Measurements from ENCODE around the gene MAN1A2.
A peak's percentile ranks its signal among the peaks of the same experiment; 100 is the strongest.
"Not testable (repeated sequence)": the region's sequence is repeated elsewhere in the genome, so short reads cannot be mapped to it uniquely, and the experiment has no call there.

Gene MAN1A2

DNA sequence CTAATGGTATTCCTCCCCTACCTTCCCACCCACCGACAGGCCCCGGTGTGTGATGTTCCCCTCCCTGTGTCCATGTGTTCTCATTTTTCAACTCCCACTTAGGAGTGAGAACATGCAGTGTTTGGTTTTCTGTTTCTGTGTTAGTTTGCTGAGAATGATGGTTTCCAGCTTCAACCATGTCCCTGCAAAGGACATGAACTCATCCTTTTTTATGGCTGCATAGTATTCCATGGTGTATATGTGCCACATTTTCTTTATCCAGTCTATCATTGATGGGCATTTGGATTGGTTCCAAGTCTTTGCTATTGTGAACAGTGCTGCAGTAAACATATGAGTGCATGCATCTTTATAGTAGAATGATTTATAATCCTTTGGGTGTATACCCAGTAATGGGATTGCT lies 108.2 kb downstream of the MAN1A2 start:
- DNase-seq; intact Hi-C loops (cut with DNase I): not testable (repeated sequence)

DNA sequence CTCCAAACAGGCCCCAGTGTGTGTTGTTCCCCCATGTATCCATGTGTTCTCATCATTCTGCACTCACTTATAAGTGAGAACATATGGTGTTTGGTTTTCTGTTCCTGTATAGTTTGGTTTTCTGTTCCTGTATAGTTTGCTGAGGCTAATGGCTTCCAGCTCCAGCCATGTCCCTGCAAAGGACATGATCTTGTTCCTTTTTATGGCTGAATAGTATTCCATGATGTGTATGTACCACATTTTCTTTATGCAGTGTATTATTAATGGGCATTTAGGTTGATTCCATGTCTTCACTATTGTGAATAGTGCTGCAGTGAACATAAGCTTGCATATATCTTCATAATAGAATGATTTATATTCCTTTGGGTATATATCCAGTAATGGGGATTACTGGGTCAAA lies 111.8 kb downstream of the MAN1A2 start:
- no peak for DNase-seq
- intact Hi-C loops (cut with DNase I): no loop called here

DNA sequence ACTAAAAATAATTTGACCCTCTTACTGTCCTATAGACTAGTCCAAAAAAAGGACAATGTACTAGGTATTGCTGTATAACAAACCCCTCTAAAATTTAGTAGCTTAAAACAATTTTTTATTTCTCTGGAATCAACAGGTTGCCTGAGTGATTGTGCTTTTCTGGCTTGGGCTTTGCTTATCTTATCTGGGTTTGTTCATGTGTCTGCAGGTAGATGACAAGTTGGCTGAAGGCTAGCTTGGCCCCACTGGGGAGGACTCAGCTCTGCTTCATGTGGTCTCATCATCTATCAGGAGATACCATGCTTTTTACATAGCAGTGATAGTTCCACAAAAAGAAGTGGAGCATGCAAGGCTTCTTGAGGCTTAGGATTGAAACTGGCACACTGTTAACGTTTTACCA lies 114.2 kb downstream of the MAN1A2 start:
- DNase-seq: no peak
- intact Hi-C loops (cut with DNase I): no loop called here

DNA sequence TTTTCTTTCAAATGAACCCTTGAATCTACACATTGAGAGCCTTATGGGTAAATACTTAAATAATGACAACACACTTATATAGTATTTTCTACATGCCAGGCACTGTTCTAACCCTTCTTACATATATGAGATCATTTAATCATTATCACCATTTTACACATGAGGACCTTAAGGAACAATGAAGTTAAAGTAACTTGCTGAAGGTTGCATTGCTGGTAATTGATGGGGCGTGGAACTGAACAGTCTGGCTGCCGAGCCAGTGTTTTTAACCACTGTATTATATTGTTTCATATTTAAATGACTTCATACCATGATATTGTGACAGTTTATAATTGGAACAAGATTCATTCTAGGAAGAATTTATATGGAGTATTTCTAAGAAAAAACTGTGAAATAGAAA lies 126.7 kb downstream of the MAN1A2 start:
- no peak for DNase-seq
- intact Hi-C loops (cut with DNase I): no loop called here

DNA sequence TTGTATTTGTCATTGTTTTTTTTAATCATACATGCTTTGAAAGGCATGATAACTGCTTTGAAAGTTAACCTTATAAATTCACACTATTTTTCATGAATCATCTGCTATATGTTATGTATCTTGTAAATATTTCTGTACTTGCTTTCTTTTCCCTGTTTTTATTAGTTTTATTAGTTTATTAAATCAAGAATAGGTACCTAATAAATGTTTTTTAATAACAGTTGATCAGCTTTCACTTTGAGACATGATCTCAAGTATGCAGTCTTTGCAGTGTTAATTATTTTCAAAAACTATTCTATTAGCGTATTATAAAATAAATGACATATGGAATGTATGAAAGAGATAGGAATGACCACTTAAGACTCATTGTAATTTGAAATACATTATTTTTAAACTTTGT lies 127.8 kb downstream of the MAN1A2 start:
- intact Hi-C loops (cut with DNase I): no loop called here

DNA sequence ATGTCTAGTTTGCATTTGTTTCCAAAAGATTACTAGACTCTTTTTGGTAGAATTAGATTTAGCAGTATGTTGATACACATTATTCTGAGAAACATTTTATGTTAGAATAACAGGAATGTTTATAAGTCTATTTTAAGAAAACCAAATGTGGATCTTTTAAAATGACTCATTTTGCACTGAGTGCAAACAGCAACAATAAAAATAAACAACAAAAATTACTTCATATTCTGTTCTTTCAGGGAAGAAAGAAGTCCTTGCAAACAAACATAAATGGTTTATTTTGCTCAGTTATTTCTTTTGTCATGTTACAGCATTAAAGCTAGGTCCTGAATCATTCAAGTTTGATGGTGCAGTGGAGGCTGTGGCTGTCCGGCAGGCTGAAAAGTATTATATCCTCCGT lies 131.8 kb downstream of the MAN1A2 start:
- no peak for DNase-seq
- intact Hi-C loops (cut with DNase I): no loop called here

More for the DNA sequence above, 127.8 kb downstream of the MAN1A2 start:
- DNase-seq: no peak

DNA sequence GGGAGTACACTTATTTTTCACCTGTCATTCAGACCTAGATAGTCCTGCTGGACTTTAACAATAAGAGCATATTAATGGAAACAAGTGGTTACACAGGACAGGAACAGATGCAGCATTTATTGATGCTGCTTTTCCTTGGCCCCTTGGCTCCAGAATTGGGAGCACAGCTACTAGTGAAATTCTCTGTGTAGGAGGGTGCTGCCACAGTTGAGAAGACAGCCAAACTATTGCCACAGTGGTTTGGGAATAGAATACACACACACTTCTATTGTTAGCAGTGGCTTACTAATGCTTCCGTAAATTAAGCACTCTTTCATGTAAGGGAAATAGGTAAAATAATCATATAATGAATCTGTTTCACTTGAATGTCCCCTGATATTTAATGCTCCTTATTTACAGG lies 133.3 kb downstream of the MAN1A2 start:
- intact Hi-C loops (cut with DNase I): no loop called here

DNA sequence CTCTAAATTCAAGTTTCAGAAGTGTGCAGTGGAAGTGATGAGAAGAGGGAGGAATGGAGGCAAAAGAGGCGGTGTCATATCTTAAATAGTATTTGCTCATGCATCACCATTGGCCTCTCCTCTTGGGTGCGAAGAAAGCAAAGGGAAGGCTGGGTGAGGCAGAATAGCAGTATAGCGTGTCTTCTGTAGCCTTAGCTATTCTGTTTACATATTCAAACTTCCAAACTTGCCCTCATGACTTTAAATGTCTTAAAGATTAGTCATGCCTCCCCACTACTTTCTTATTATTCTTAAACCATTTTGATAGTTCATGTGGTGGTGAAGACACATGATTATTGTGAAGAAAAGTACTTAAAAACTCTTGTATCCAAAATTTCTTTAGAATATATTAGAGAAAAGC lies 134.0 kb downstream of the MAN1A2 start:
- intact Hi-C loops (cut with DNase I): no loop called here
- DNase-seq: no peak

More for the DNA sequence above, 133.3 kb downstream of the MAN1A2 start:
- DNase-seq: peak in 3 of 10 donors; percentile 2 to 73 (median 6)

DNA sequence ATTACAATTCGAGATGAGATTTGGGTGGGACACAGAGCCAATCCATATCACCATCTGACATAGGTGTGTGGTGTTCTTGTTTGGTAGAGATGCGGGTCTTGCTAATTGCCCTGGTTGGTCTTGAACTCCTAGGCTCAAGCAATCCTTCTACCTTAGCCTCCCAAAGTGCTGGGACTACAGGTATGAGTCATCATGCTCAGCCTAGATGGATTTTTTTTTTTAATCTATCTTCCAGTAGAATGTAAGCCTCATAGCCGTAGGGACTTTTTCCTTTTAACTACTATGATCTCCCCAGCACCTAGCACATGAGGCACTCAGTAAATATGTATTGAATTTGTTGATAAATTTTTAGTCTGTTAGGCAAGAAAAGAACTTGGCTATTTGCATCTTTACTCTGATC lies 144.0 kb downstream of the MAN1A2 start:
- no peak for DNase-seq
- intact Hi-C loops (cut with DNase I): loop anchor here (10.0 kb wide), 2 partner anchors 146 to 384 kb away; partner anchors contain the start of gene MAN1A2

DNA sequence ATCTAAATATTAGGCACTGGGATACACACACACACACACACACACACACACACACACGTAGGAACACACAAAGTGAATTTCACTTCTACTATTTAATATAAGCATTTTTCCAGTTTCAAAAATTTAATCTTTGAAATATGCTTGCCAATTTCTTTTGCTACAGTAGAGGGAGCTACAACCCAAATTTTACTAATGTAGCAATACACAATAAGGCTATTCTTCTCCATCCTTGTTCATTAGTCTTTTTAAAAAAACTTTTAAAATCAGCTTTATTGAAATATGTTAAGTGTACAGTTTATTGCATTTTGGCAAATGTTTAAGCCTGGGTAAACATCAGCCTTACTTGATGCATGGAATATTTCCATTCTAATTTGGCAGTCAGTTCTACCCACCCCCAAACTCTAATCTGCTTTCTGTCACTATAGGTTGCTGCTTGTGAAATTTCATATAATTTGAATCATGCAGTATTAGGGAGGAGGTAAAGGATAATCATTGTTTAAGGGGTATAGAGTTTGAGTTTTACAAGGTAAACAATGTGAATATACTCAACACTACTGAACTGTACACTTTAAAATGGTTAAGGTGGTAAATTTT lies 145.6 kb downstream of the MAN1A2 start:
- intact Hi-C loops (cut with DNase I): loop anchor here (1.0 to 10.0 kb wide), 3 partner anchors 148 to 382 kb away; partner anchors contain the start of gene MAN1A2
- DNase-seq: no peak

DNA sequence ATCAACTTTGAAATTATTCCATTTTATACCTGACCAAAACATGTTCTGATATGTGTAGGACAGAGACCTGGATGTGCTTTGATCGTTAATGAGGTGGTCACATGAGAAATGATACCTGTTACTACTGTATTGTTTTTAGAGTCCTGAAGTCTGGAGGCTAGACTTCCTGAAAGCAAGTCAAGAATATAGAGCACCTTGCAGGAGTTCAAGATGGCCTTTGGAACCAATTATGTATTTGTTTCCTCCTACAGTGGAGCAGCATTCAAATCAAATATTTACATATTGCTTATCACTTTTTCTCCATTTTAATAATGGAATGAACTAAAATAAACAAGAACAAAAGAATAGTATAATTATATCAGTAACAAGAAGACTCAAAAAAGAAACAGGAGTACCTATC lies 155.9 kb downstream of the MAN1A2 start:
- intact Hi-C loops (cut with DNase I): no loop called here
- DNase-seq: no peak

DNA sequence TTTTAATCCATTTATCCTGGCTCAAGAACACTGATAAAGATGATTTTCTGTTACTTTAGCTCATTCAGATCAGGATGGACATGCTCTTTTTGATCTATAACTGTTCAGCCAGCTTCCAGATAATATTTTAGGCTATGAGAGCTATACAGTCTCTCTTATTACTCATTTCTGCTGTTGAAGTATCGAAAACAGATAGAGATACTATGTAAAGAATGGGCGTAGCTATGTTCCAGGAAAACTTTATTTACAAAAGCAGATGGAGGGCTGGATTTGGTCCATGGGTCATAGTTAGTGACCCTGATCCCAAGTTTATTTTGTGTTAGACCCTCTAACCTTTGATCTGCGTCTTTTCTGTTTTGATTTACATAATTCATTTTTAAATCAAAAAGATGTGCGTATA lies 159.8 kb downstream of the MAN1A2 start:
- DNase-seq: no peak
- intact Hi-C loops (cut with DNase I): no loop called here

DNA sequence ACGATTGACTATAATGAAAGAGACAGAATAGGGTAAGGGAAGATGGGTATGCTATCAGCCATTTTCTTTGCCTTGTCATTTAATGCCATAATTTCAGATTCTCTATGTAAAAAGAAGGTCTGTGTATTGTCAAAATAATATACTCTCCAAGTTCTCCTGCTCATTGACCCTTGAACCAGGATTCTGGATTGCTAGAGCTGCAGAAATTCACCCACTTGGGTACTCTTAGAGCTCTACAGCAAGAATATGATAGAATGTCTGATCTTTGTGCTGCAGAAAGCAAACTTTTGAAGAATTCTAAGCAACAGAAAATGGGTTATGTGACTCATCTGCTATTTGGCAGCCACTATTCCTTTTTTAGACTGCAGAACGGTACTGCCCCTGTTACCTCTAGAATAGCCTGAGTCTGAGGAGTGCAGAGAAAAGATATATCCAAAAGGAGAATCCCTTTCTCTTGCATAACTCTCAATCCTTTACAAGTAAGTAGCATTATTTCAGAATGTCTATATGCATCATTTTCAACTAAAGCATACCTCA lies 160.4 kb downstream of the MAN1A2 start:
- no peak for DNase-seq
- intact Hi-C loops (cut with DNase I): no loop called here

DNA sequence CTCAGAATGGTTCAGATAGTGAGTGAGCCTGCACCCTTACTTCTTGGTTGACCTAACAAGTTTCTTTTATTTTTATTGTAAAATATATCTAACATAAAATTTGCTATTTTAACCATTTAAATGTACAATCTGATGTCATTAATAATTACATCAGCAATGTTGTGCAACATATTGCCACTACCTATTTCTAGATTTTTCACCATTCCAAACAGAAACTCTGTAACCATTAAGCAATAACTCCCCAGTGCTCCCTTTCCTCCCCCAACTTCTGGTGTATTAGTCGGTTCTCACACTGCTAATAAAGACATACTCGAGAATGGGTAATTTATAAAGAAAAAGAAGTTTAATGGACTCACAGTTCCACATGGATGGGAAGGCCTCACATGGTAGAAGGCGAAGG lies 162.4 kb downstream of the MAN1A2 start:
- DNase-seq: no peak
- intact Hi-C loops (cut with DNase I): loop anchor here (10.0 kb wide), 1 partner anchor 135 kb away; no protein-coding TSS in a partner anchor

DNA sequence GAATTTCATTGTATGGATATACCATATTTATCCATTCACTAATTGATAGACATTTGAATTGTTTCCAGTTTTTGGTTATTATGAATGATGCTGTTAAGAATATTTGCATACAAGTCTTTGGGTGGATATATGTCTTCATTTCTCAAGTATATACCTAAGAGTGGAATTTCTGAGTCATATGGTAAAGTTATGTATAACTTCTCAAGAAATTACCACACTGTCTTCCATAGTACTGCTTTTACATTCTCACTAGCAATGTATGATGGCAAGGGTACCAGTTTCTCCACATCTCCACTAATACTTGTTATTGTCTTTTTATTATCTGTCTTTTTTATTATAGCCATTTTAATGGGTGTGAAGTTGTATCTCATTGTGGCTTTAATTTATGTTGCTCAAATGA lies 164.0 kb downstream of the MAN1A2 start:
- intact Hi-C loops (cut with DNase I): loop anchor here (10.0 kb wide), 1 partner anchor 134 kb away; no protein-coding TSS in a partner anchor
- DNase-seq: no peak

DNA sequence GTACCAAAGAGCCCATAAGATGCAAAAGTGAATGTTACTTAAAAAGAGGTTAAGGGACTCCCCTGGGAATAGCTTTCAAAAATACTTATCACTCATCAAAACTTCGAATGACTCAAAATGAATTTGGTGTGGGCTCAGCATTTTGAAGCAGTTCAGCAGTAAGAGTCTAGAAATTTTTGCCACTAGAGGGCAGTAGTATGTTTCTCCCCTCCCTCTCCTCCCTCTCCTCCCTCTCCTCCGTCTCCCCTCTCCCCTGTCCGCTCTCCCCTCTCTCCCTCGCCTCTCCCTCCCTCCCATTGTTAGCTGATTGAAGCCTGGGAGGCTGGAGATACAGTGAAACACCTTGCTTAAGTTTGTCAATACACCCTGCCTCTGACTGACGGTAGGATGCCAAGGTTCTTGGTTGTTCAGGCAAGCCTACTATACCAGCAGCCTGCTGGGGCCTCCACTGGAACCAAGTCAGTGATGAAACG lies 167.8 kb downstream of the MAN1A2 start:
- intact Hi-C loops (cut with DNase I): loop anchor here (2.0 to 10.0 kb wide), 2 partner anchors 130 to 224 kb away; no protein-coding TSS in a partner anchor
- DNase-seq: peak in 2 of 10 donors; percentile 14 to 61

DNA sequence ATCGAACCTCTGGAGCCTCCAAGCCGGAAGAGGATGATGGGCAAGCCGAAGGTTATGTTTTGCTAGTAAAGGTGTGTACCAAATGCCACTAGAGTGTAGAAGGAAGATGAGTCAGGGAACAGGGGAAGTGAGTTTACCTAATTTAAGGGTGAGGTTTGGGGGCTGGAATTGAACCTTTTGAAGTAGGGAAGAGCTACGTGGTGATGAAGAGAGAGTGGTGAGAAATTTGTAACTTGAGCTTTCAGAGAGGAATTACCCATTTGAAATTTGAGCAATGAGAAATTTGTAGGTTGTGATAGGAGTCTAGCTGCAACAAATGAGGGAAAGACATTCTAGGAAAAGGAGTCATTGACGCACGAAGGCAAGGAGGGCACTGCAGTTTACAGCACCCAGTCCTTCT lies 168.6 kb downstream of the MAN1A2 start:
- intact Hi-C loops (cut with DNase I): loop anchor here (2.0 to 10.0 kb wide), 2 partner anchors 129 to 223 kb away; no protein-coding TSS in a partner anchor
- no peak for DNase-seq

DNA sequence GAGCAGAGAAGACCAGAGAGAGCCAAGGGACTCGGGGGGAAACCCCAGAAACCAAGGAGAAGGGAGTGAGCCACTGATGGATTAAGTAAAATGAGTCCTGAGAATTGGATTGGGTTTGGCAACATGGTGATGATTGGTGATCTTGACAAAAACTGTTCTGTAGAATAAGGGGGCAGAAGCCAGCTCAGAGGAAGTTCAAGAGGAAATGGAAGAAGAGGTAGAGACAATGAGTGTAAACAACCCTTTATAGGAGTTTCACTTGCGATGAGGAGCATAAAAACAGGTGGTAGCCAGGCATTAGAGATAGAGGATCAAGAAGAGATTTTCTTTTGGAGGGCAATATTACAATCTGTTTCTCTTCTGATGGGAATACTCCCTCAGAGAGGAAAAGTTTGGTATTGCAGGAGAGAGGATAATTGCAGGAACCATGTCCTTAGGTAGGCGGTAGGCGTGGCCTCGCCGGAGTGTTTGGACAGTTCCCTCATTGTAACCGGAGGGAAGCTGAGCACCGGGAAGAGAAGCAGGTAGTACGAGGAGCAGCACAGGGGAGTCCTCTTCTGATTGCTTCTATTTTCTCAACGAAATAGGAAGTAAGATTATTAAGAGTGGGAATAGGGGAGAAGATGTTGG lies 170.2 kb downstream of the MAN1A2 start:
- DNase-seq: no peak
- intact Hi-C loops (cut with DNase I): loop anchor here (10.0 kb wide), 1 partner anchor 127 kb away; no protein-coding TSS in a partner anchor

DNA sequence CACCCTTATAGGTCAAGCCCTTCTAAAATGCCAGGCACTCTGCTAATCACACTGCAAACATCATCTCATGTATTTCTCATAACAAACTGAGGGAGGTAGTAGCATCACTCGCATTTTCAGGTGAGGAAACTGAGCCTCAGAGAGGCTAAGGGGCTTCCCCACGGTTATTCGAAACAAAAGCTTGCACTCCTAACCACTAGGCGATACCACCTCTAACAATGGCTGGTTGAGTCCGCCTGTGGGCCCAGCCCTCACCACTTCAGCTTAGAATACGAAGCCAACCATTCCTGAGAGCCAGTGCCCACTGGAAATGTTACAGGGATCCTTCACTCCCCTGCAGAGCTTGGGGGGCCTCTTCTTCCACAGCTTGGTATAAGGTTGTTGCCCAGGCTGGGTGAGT lies 173.3 kb downstream of the MAN1A2 start:
- intact Hi-C loops (cut with DNase I): no loop called here
- no peak for DNase-seq

DNA sequence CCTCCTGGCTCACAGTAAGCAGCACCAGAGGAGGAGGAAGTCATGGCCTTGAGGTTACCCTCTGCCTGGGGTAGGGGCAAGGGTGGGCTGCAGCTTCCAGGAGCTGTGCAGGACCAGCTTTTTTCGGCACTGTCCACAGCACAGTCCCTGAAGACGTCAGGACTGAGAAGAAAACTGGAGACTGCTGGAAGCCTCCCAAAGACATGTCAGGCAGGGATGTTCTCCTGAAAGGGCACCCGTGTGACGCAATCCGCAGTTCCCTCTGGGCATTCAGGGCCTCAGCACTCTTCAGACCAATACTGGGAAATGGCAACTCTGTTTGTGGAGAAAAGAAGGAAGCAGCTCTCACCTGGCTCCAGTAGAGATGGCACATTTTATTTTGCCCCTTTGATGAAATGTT lies 173.8 kb downstream of the MAN1A2 start:
- intact Hi-C loops (cut with DNase I): no loop called here
- no peak for DNase-seq

DNA sequence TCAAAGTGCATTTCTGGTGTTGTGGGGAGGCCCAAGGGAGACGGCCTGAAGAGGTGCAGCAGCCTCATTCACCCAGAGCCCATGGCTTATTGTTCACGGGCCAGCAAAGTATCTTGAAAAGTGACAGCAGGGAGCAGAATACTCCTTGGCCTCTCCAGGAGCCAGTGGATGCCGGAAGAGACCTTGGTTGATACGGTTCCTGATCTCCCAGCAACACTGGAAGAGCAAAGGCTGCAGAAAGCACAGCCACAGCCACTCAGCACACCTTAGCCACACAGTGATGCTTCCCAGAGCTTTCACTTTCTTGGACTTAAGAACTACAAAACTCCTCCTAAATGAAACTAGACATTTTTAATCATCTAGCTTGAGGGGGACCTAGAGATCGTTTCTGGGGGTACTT lies 174.3 kb downstream of the MAN1A2 start:
- no peak for DNase-seq
- intact Hi-C loops (cut with DNase I): no loop called here

All from posterior cingulate gyrus (tissue), 11 donors.